ENCODE data around the gene EEFSEC. TPM values are rescaled to one million over a fixed set of nuclear protein-coding genes. Genes with fewer than 3 reads are reported as not detected.

EEFSEC gene
- total RNA-seq, 1 experiment from 2014 or later: 14.0 TPM

DNA sequence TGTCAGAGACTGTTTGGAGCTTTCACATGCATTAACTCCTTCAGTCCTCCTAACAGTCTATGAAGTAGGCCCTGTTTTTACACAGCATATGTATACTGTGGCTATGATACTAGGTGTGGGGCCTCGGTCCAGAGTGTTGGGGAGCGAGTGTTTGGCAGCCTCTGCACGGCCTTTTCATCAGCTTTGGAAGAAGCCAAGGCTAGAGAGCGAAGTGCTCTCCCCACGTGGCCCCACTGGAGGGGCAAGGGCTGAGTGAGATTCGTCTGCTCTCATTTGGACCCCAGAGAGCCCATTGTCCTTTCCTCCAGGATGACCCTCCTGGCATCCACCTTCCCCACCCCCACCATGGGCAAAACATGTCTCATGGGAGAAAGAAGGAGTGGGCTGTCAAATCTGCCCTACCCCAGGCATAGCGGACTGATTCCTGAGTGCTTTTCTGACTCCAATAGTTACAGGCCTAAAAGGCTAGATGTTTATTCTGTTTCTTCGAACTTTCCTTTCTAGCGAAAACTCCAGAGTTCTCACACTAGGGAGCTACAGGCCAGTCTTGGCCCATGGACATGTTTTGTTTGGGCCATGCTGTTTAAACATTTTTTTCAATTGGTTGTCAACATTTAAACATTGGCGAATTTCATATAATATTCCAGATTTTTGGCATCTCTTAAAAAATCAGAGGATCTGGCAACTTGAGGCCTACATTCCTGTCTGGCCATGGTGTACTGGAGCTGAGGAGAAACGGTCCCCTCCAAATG lies 76.0 kb downstream of the EEFSEC start:
- Histone ChIP-seq H3K4me3 (ENCODE audit: low read depth, low read length) (no peak overlapping the region), H3K36me3 (ENCODE audit: control insufficient read depth, insufficient read depth, low read length) (no peaks in the 10 kb centered on the region), H3K27me3 (replicated peaks; ENCODE audit: control insufficient read depth, insufficient read depth, low read length) (no peaks in the 10 kb centered on the region), H3K4me1 (no peaks in the 10 kb centered on the region; the same call in 1 of the 2 replicates), H3K9me3 (no peaks in the 10 kb centered on the region)
- POLR2A ChIA-PET: no interaction called here
- BruUV-seq (replicated peaks): no TSS peak
- Mint-ChIP-seq H3K27ac (ENCODE audit: unreplicated experiment) (no peak overlapping the region), H3K27me3 (ENCODE audit: insufficient read depth, unreplicated experiment) (no peaks in the 10 kb centered on the region), H3K4me3 (ENCODE audit: unreplicated experiment) (no peak overlapping the region), H3K9me3 (ENCODE audit: unreplicated experiment) (peaks cover under 1% of the 10 kb centered on the region), H3K4me1 (ENCODE audit: low read depth, unreplicated experiment) (peaks cover 5% of the 10 kb centered on the region), H3K36me3 (ENCODE audit: insufficient read depth, unreplicated experiment) (no peaks in the 10 kb centered on the region)
- TF ChIP-seq, protein P1, sequence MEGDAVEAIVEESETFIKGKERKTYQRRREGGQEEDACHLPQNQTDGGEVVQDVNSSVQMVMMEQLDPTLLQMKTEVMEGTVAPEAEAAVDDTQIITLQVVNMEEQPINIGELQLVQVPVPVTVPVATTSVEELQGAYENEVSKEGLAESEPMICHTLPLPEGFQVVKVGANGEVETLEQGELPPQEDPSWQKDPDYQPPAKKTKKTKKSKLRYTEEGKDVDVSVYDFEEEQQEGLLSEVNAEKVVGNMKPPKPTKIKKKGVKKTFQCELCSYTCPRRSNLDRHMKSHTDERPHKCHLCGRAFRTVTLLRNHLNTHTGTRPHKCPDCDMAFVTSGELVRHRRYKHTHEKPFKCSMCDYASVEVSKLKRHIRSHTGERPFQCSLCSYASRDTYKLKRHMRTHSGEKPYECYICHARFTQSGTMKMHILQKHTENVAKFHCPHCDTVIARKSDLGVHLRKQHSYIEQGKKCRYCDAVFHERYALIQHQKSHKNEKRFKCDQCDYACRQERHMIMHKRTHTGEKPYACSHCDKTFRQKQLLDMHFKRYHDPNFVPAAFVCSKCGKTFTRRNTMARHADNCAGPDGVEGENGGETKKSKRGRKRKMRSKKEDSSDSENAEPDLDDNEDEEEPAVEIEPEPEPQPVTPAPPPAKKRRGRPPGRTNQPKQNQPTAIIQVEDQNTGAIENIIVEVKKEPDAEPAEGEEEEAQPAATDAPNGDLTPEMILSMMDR (IDR thresholded peaks at IDR 0.05; ENCODE audit: insufficient read depth in 1 of 2, low read depth in 1 of 2, low read length in 1 of 2, severe bottlenecking in 1 of 2, unreplicated experiment in 1 of 2): no peak
- DNase-seq: no peak
- intact Hi-C loops (cut with micrococcal nuclease; ENCODE audit: unreplicated experiment): no loop called here
- CTCF ChIA-PET: no interaction called here

DNA sequence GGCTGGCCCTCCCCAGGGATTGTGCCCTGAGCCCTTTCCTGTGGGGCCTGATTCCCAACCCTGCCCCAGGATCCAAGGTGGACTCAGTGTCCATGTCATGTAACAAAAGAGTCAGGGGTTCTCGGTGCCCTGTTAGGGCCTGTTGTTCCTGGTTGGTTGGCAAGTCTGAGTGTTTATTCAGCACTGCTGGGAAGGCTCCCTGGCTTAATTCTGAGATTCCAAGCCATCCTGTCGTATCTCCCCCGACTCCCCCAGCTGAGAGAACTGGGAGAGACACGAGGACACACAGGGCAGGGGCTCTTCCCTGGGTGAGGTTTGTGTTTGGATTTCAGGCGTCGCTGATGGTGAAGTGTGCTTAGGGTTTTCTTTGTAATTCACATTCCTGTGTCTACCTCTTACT lies 78.3 kb downstream of the EEFSEC start:
- H3K4me1 Mint-ChIP-seq (ENCODE audit: low read depth, unreplicated experiment): peaks cover 5% of the 10 kb centered on the region
- Histone ChIP-seq H3K36me3 (ENCODE audit: control insufficient read depth, insufficient read depth, low read length) (no peaks in the 10 kb centered on the region), H3K4me1 (no peaks in the 10 kb centered on the region; the same call in 1 of the 2 replicates), H3K4me3 (ENCODE audit: low read depth, low read length) (no peak overlapping the region), H3K9me3 (no peaks in the 10 kb centered on the region), H3K27me3 (replicated peaks; ENCODE audit: control insufficient read depth, insufficient read depth, low read length) (no peaks in the 10 kb centered on the region)
- peaks cover 4% of the 10 kb centered on the region for H3K36me3 Mint-ChIP-seq (ENCODE audit: insufficient read depth, unreplicated experiment)
- CTCF ChIA-PET: no interaction called here
- TF ChIP-seq, protein P1 (IDR thresholded peaks at IDR 0.05; ENCODE audit: insufficient read depth in 1 of 2, low read depth in 1 of 2, low read length in 1 of 2, severe bottlenecking in 1 of 2, unreplicated experiment in 1 of 2): no peak
- H3K27me3 Mint-ChIP-seq (ENCODE audit: insufficient read depth, unreplicated experiment): no peaks in the 10 kb centered on the region
- no peaks in the 10 kb centered on the region for H3K9me3 Mint-ChIP-seq (ENCODE audit: unreplicated experiment)
- no peak for DNase-seq
- POLR2A ChIA-PET: no interaction called here
- intact Hi-C loops (cut with micrococcal nuclease; ENCODE audit: unreplicated experiment): no loop called here
- no peak overlapping the region for H3K27ac Mint-ChIP-seq (ENCODE audit: unreplicated experiment)
- BruUV-seq (replicated peaks): no TSS peak
- no peak overlapping the region for H3K4me3 Mint-ChIP-seq (ENCODE audit: unreplicated experiment)

DNA sequence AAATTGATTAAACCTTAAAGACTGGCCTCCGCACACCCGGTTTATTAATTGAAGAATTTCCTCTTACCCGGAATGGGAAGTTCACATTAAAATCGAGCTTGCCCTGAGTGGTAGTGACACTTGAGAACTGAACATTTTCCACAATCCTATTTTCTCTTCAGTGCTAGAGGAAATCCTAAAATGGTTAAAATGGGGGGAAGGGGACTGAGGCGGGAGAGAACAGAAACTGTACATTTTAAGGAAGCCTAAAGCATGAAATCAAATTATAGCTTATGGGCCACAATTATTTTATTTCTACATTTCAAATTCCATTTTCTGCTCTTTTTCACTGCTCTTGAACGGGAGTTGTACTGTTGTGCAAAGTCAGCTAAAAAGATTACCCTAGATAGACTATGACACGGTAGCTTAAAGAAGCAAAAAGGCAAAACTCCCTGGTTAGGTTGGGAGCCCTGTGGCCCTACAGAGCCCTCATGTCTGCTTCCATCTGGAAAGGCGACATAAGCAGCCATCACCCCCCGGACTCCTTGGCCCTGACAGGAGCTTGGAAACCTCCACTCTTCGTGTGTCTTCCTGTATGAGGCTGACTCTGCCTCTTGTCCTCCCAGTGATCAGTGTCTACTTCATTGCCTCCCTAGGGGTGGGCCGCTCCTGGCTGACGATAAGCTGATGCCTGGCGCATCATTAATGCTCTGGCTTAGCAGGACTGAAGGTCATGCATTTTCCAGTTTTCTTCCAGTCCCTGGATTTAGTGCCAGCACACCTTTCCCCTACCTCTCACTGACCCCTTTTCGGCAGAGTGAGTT lies 79.3 kb downstream of the EEFSEC start:
- no TSS peak for BruUV-seq (replicated peaks)
- Histone ChIP-seq H3K4me3 (ENCODE audit: low read depth, low read length) (no peak overlapping the region), H3K36me3 (ENCODE audit: control insufficient read depth, insufficient read depth, low read length) (no peaks in the 10 kb centered on the region), H3K4me1 (no peaks in the 10 kb centered on the region; the same call in 1 of the 2 replicates), H3K27me3 (replicated peaks; ENCODE audit: control insufficient read depth, insufficient read depth, low read length) (no peaks in the 10 kb centered on the region), H3K9me3 (no peaks in the 10 kb centered on the region)
- Mint-ChIP-seq H3K27me3 (ENCODE audit: insufficient read depth, unreplicated experiment) (no peaks in the 10 kb centered on the region), H3K4me3 (ENCODE audit: unreplicated experiment) (no peak overlapping the region), H3K27ac (ENCODE audit: unreplicated experiment) (no peak overlapping the region), H3K9me3 (ENCODE audit: unreplicated experiment) (no peaks in the 10 kb centered on the region), H3K36me3 (ENCODE audit: insufficient read depth, unreplicated experiment) (peaks cover 6% of the 10 kb centered on the region), H3K4me1 (ENCODE audit: low read depth, unreplicated experiment) (peaks cover 4% of the 10 kb centered on the region)
- TF ChIP-seq, protein P1 (IDR thresholded peaks at IDR 0.05; ENCODE audit: insufficient read depth in 1 of 2, low read depth in 1 of 2, low read length in 1 of 2, severe bottlenecking in 1 of 2, unreplicated experiment in 1 of 2): no peak
- POLR2A ChIA-PET: no interaction called here
- intact Hi-C loops (cut with micrococcal nuclease; ENCODE audit: unreplicated experiment): no loop called here
- CTCF ChIA-PET: no interaction called here
- no peak for DNase-seq
